ENCODE results near the gene OTP. TPM values are rescaled to one million over a fixed set of nuclear protein-coding genes. Genes with fewer than 3 reads are reported as not detected.

Gene OTP
- total RNA-seq, 1 experiment from 2014 or later, result not detected

- Histone ChIP-seq H3F3A (ENCODE audit: low read length, unreplicated experiment) (no peaks in the 10 kb centered on the region), H3K9me3 (ENCODE audit: low read length) (no peaks in the 10 kb centered on the region), H3K4me3 (ENCODE audit: low read length) (no peak overlapping the region), H3K4me1 (ENCODE audit: insufficient read depth, low read length) (no peaks in the 10 kb centered on the region), H3K27ac (ENCODE audit: low read length) (no peak overlapping the region), H3K79me2 (ENCODE audit: low read length) (no peaks in the 10 kb centered on the region), H2AFZ (ENCODE audit: low read length) (no peak overlapping the region), H3K27me3 (ENCODE audit: low read length) (peaks cover 44% of the 10 kb centered on the region), H3K36me3 (ENCODE audit: low read depth, low read length) (no peaks in the 10 kb centered on the region), H3K4me2 (ENCODE audit: low read length) (no peak overlapping the region), H4K20me1 (ENCODE audit: low read length) (no peaks in the 10 kb centered on the region), H3K9ac (ENCODE audit: low read length) (no peak overlapping the region), H3K9me2 (replicated peaks; ENCODE audit: low read length) (no peaks in the 10 kb centered on the region)
- intact Hi-C loops (cut with micrococcal nuclease), result no loop called here
- TF ChIP-seq CTCF (conservative IDR thresholded peaks at IDR 0.05; ENCODE audit: low read depth, low read length), result no peak
- CTCF ChIA-PET, result no interaction called here
- ATAC-seq (no peak), DNase-seq (no peak)
- BruUV-seq (replicated peaks), result no TSS peak
- POLR2A ChIA-PET (ENCODE audit: unreplicated experiment), result no interaction called here
Measured at GRCh38 chr5:77642738-77643653, 4.5 kb upstream of the OTP start.

GRCh38 chr5:77641963-77642737, 3.6 kb upstream of the OTP start:
- DNase-seq (no peak), ATAC-seq (no peak)
- Histone ChIP-seq H3K36me3 (ENCODE audit: low read depth, low read length) (no peaks in the 10 kb centered on the region), H3K4me2 (ENCODE audit: low read length) (no peak overlapping the region), H4K20me1 (ENCODE audit: low read length) (no peaks in the 10 kb centered on the region), H3K9me2 (replicated peaks; ENCODE audit: low read length) (no peaks in the 10 kb centered on the region), H3K4me1 (ENCODE audit: insufficient read depth, low read length) (no peaks in the 10 kb centered on the region), H3F3A (ENCODE audit: low read length, unreplicated experiment) (no peaks in the 10 kb centered on the region), H3K79me2 (ENCODE audit: low read length) (no peaks in the 10 kb centered on the region), H3K4me3 (ENCODE audit: low read length) (no peak overlapping the region), H3K9ac (ENCODE audit: low read length) (no peak overlapping the region), H3K27me3 (ENCODE audit: low read length) (peaks cover 52% of the 10 kb centered on the region), H2AFZ (ENCODE audit: low read length) (no peak overlapping the region), H3K9me3 (ENCODE audit: low read length) (no peaks in the 10 kb centered on the region), H3K27ac (ENCODE audit: low read length) (no peak overlapping the region)
- no peak for TF ChIP-seq EZH2 (IDR thresholded peaks at IDR 0.05; ENCODE audit: low read length, unreplicated experiment)
- TF ChIP-seq CTCF (conservative IDR thresholded peaks at IDR 0.05; ENCODE audit: low read depth, low read length), result no peak
- no peak for TF ChIP-seq EZH2phosphoT487 (IDR thresholded peaks at IDR 0.05; ENCODE audit: borderline replicate concordance, low read length)
- ChIA-PET POLR2A (ENCODE audit: unreplicated experiment) (no interaction called here), CTCF (no interaction called here)
- intact Hi-C loops (cut with micrococcal nuclease), result no loop called here
- BruUV-seq (replicated peaks), result no TSS peak

Measured in PC-3 (cell line).